ENCODE data around the gene AP1M1.

The AP1M1 gene

GRCh38 chr19:16185123-16185767 is 12.5 kb upstream of the AP1M1 start, which contains the start of gene FAM32A:
FAM32A (plus strand) TSS chr19:16185410; CDS start chr19:16185443, 33 bp downstream.
- DNase-seq (ENCODE audit: low read depth, low spot score) = peak; percentile 98

- DNase-seq (ENCODE audit: low read depth, low spot score) = no peak
Observed at GRCh38 chr19:16185768-16186123, 12.0 kb upstream of the AP1M1 start.

GRCh38 chr19:16188521-16188920 is 9.2 kb upstream of the AP1M1 start:
- no peak for DNase-seq (ENCODE audit: low read depth, low spot score)

- no peak for DNase-seq (ENCODE audit: low read depth, low spot score)
Observed at GRCh38 chr19:16190198-16190597, 7.5 kb upstream of the AP1M1 start.

- DNase-seq (ENCODE audit: low read depth, low spot score) = no peak
Observed at GRCh38 chr19:16190736-16191135, 7.0 kb upstream of the AP1M1 start.

GRCh38 chr19:16191216-16191908 is 6.3 kb upstream of the AP1M1 start:
- DNase-seq (ENCODE audit: low read depth, low spot score) = no peak

- DNase-seq (ENCODE audit: low read depth, low spot score) = no peak
Observed at GRCh38 chr19:16193466-16193865, 4.2 kb upstream of the AP1M1 start.

- DNase-seq (ENCODE audit: low read depth, low spot score) = no peak
Observed at GRCh38 chr19:16197188-16197621, 506 bp upstream of the AP1M1 start.

GRCh38 chr19:16198370-16198651 is 600 bp downstream of the AP1M1 start:
- DNase-seq (ENCODE audit: low read depth, low spot score) = no peak

- no peak for DNase-seq (ENCODE audit: low read depth, low spot score)
Observed at GRCh38 chr19:16199275-16199932, 1.7 kb downstream of the AP1M1 start.

GRCh38 chr19:16200038-16201010 is 2.6 kb downstream of the AP1M1 start:
- DNase-seq (ENCODE audit: low read depth, low spot score) = no peak

- DNase-seq (ENCODE audit: low read depth, low spot score) = no peak
Observed at GRCh38 chr19:16201011-16201391, 3.3 kb downstream of the AP1M1 start.

GRCh38 chr19:16202320-16203255 is 4.9 kb downstream of the AP1M1 start:
- DNase-seq (ENCODE audit: low read depth, low spot score) = no peak

GRCh38 chr19:16203256-16204004 is 5.7 kb downstream of the AP1M1 start:
- DNase-seq (ENCODE audit: low read depth, low spot score) = no peak

- DNase-seq (ENCODE audit: low read depth, low spot score) = no peak
Observed at GRCh38 chr19:16204005-16204294, 6.2 kb downstream of the AP1M1 start.

GRCh38 chr19:16205205-16206045 is 7.7 kb downstream of the AP1M1 start:
- DNase-seq (ENCODE audit: low read depth, low spot score) = no peak

- no peak for DNase-seq (ENCODE audit: low read depth, low spot score)
Observed at GRCh38 chr19:16206046-16206605, 8.4 kb downstream of the AP1M1 start.

GRCh38 chr19:16206637-16207036 is 8.9 kb downstream of the AP1M1 start:
- DNase-seq (ENCODE audit: low read depth, low spot score) = no peak

- DNase-seq (ENCODE audit: low read depth, low spot score) = no peak
Observed at GRCh38 chr19:16207063-16207462, 9.4 kb downstream of the AP1M1 start.
